HG03135 (cell line): ENCODE measurements around the gene PAXIP1.

Source experiments
- ATAC-seq: cut with Tn5 transposase; IDR thresholded peaks from one replicate; pipeline ENCODE4 v1.9.1; 2021; ENCODE audit warnings: mild to moderate bottlenecking, moderate library complexity; ENCODE audit not compliant: unreplicated experiment

PAXIP1 gene

DNA sequence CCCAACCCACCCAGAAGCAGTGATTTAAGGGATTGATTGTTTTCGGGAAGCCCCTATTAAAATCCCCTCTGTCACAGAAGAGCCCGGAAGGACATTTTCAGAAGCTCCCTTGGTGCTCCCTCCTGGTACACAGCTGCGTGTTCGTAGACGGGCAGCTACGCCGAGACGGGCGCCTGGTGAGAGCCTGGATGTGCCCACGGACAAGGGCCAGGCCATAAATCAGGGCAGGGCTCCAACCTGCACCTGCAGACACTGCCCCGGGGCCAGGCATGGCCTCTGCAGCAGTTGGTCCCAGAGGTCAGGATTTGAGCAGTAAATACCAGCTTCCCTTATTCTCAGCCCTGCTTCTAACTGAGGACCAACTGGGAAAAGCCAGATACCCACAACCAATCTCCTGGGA is 106.8 kb downstream of the PAXIP1 start:
- ATAC-seq = no peak
